Calu3 (cell line): ENCODE data around the gene P2RY2. TPM values are rescaled to one million over a fixed set of nuclear protein-coding genes. Genes with fewer than 3 reads are reported as not detected.

ENCODE experiments used
- BruUV-seq: library from RNA; stranded (reverse); fragments of 400-500 nt; replicated peaks from 2 replicates; lab custom pipeline; 2021; lab: Mats Ljungman, UMichigan
- CTCF ChIA-PET: fragments of 300-600 bp; sonication (Branson Sonifier 250); formaldehyde crosslinking; loops from one replicate; lab custom pipeline; 2022; ENCODE audit warnings: antibody characterized with exemption; lab: Charles Lee
- DNase-seq: peaks from one replicate; pipeline ENCODE4 v3.0.0; 2022
- H3K27ac Mint-ChIP-seq: one replicate; pipeline ENCODE4 v1.8.0; 2022; ENCODE audit warnings: mixed read lengths; ENCODE audit not compliant: unreplicated experiment
- H3K27me3 Mint-ChIP-seq: one replicate; pipeline ENCODE4 v1.8.0; 2022; ENCODE audit warnings: mixed read lengths; ENCODE audit not compliant: unreplicated experiment
- H3K36me3 Mint-ChIP-seq: one replicate; pipeline ENCODE4 v1.8.0; 2022; ENCODE audit warnings: mild to moderate bottlenecking, moderate library complexity, mixed read lengths; ENCODE audit not compliant: insufficient read depth, unreplicated experiment
- H3K4me1 Mint-ChIP-seq: one replicate; pipeline ENCODE4 v1.8.0; 2022; ENCODE audit warnings: mild to moderate bottlenecking, low read depth, mixed read lengths; ENCODE audit not compliant: unreplicated experiment
- H3K4me3 Mint-ChIP-seq: one replicate; pipeline ENCODE4 v1.8.0; 2022; ENCODE audit warnings: mild to moderate bottlenecking, low read depth, moderate library complexity, mixed read lengths; ENCODE audit not compliant: unreplicated experiment
- H3K9me3 Mint-ChIP-seq: one replicate; pipeline ENCODE4 v1.8.0; 2022; ENCODE audit warnings: low read depth, mixed read lengths; ENCODE audit not compliant: unreplicated experiment
- CTCF ChIP-seq: fragments of 200-600 bp; IDR thresholded peaks from one replicate; pipeline ENCODE4 v1.8.0; 2022; ENCODE audit warnings: antibody characterized with exemption; ENCODE audit not compliant: unreplicated experiment
- intact Hi-C: fragments of 100-400 bp; cut with micrococcal nuclease; formaldehyde crosslinking; loops from one replicate; pipeline ENCODE4 v1.10.0; 2022; ENCODE audit not compliant: unreplicated experiment
- total RNA-seq: library from RNA; stranded (reverse); gene quantifications from 2 replicates; pipeline ENCODE4 v1.2.3, GENCODE V29; 2022

P2RY2 gene
- total RNA-seq, 1 experiment from 2014 or later: 1.6 TPM

GRCh38 chr11:73233692-73234470, 15.8 kb downstream of the P2RY2 start:
- Mint-ChIP-seq H3K36me3 (no peaks in the 10 kb centered on the region), H3K4me1 (peaks cover 4% of the 10 kb centered on the region), H3K4me3 (no peak overlapping the region), H3K27ac (no peak overlapping the region), H3K9me3 (no peaks in the 10 kb centered on the region), H3K27me3 (no peaks in the 10 kb centered on the region)
- CTCF ChIA-PET: no interaction called here
- no peak for TF ChIP-seq CTCF
- DNase-seq: no peak
- BruUV-seq: no TSS peak
- intact Hi-C loops: no loop called here

GRCh38 chr11:73234471-73235181, 16.5 kb downstream of the P2RY2 start:
- no peaks in the 10 kb centered on the region for H3K36me3 Mint-ChIP-seq
- CTCF ChIA-PET: no interaction called here

GRCh38 chr11:73235236-73235786, 17.2 kb downstream of the P2RY2 start:
- peaks cover 15% of the 10 kb centered on the region for H3K4me1 Mint-ChIP-seq
- TF ChIP-seq CTCF: no peak
- no peaks in the 10 kb centered on the region for H3K9me3 Mint-ChIP-seq
- CTCF ChIA-PET: interaction anchor here (2.2 kb wide), 1 partner anchor 8 kb away, joined by 7 read pairs; no protein-coding TSS in a partner anchor
- H3K4me3 Mint-ChIP-seq: no peak overlapping the region
- H3K27me3 Mint-ChIP-seq: no peaks in the 10 kb centered on the region
- no peak overlapping the region for H3K27ac Mint-ChIP-seq
- intact Hi-C loops: no loop called here
- no peak for DNase-seq
- BruUV-seq: no TSS peak
- no peaks in the 10 kb centered on the region for H3K36me3 Mint-ChIP-seq

More at GRCh38 chr11:73234471-73235181, 16.5 kb downstream of the P2RY2 start:
- no peak overlapping the region for H3K4me3 Mint-ChIP-seq
- DNase-seq: no peak
- no peaks in the 10 kb centered on the region for H3K27me3 Mint-ChIP-seq
- H3K27ac Mint-ChIP-seq: no peak overlapping the region
- no peak for TF ChIP-seq CTCF
- H3K4me1 Mint-ChIP-seq: peaks cover 10% of the 10 kb centered on the region
- no TSS peak for BruUV-seq
- H3K9me3 Mint-ChIP-seq: no peaks in the 10 kb centered on the region
- intact Hi-C loops: no loop called here

- intact Hi-C loops: no loop called here
- no peak for TF ChIP-seq CTCF
- no peak for DNase-seq
- no peak overlapping the region for H3K4me3 Mint-ChIP-seq
- H3K9me3 Mint-ChIP-seq: no peaks in the 10 kb centered on the region
- no peaks in the 10 kb centered on the region for H3K36me3 Mint-ChIP-seq
- no peak overlapping the region for H3K27ac Mint-ChIP-seq
- peaks cover 19% of the 10 kb centered on the region for H3K4me1 Mint-ChIP-seq
- no peaks in the 10 kb centered on the region for H3K27me3 Mint-ChIP-seq
- no TSS peak for BruUV-seq
- CTCF ChIA-PET: interaction anchor here (0.6 to 2.2 kb wide), 6 partner anchors 9 to 71 kb away, joined by 3 to 18 read pairs (median 5); no protein-coding TSS in a partner anchor
These were observed 18.2 kb downstream of the P2RY2 start for GRCh38 chr11:73236205-73236765.
